GM21390 (cell line): Measurements from ENCODE around the gene GLYATL1.
A peak's percentile ranks its signal among the peaks of the same experiment; 100 is the strongest.

Experiments
- ATAC-seq: cut with Tn5 transposase; IDR thresholded peaks from one replicate; pipeline ENCODE4 v1.9.1; 2021; ENCODE audit not compliant: unreplicated experiment

GLYATL1 gene, protein sequence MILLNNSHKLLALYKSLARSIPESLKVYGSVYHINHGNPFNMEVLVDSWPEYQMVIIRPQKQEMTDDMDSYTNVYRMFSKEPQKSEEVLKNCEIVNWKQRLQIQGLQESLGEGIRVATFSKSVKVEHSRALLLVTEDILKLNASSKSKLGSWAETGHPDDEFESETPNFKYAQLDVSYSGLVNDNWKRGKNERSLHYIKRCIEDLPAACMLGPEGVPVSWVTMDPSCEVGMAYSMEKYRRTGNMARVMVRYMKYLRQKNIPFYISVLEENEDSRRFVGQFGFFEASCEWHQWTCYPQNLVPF

DNA sequence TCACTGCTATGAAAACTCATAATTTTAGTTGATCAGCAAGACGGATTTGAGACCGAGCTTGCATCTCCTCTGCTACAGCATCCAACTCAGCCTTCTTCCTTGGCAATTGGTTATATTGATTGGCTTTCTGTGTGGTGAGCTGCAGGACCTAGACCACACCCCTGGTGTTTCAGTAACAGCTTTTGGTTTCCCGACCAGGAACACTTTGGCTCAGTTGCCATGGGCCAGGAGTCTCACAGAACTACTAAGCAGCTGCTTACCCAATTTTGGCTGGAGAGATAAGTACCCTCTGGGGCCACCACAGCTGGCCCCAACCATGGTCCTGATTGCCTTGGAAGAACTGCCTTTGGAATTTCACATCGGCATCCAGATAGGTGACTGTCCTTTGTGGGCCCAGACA, at the start of gene GLYATL1:
GLYATL1 (plus strand) TSS at position 212 of the 400 bp plus-strand sequence. CDS start 7,600 bp downstream, outside the sequence.
- no peak for ATAC-seq

DNA sequence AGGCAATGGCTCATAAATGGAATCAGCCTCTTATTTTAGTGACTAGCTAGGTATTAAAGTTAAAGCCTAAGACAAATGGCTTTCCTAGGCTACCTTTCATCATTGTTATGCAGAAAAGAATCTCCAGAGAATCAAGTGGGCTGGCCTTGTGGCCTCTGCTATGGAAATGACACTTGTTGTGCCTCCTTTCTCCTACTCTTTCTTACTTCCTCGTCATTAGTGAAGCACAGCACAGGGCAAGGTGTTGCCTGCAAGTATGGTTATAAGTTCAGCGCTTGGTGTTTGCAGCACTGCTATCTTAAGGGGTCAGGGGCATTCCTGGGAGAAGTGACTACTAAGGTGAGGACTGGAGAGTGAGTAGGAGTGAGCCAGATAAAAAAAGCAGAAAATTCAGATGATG, 45.4 kb upstream of the GLYATL1 start:
- no peak for ATAC-seq

DNA sequence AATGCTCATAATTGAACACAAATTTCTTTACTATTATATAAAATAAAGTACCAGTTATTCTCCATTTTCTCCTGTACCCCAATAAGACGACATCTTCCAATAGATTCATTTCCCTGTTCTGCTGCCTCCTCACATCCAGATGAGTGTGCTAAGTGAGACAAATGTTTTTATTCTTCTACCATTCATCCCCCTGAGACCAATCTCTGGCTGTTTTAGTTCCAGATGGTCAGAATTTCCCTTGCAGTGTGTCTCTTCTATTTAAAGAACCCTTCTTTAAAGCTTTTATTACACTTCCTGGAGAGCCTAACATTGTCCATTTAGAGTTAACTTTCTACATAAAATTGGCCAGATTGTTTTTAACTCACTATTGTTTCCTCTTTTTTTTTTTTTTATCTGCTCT, 41.2 kb upstream of the GLYATL1 start:
- ATAC-seq = no peak

DNA sequence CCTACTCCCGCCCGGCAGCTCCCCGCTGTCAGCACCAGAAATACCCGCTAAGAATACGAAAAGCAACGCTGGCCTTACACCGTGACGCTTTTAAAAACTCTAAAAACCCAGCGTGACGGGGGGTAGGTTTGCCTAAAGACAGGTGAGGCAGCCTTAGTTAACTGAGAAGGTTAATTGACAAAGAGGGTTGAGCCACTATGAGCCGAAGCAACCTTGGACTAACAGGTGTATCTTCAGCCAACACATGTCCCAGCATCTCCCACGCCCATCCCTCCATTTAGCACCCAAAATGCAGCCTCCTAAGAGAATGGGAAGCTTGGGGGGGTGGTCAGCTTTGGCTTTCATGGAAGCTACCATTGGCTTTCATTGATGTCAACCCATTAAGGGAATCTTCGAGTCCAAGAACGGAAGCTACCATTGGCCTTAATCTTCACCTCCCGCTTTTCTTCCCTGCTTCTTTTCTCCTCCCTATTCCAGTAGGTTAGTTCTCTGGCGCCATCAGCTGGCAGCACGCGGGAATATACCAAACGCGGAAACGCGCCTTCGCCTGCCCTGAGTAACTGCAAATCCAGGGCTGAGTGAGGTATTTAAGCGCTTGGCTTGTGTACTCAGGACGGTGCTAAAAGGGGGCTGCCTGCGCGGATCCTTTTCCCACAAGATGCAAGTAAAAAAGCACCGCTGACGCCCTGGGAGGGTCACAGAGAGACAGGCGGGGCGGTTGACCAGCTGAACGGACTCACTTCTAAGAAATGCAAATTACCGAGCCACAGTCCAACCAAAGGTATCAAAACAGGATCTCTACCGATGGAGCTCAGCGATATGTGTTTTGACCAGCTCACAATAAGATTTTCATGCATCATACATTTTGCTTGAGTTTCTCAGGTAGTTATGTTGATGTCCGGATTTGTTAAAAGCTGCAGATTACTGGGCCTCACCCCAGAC, 38.5 kb upstream of the GLYATL1 start:
- ATAC-seq = no peak

DNA sequence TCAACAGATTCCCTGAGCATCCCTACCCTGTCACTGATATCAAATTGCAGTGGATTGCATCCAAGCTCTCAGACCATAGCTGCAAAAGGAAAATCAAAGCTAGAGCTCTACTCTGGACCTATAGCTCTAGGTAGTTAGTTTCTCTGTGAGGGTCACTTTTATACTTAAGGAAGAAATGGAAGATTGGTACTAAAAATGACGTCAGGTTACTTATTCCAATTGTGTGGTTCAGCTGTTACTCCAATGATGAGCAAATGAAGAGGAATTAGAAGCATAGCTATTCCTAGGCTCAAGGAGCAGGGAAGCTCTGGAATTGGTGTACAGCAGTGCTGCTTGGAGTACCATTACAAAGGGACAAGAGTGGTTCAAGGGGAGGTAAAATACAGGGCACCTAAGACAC, 36.4 kb upstream of the GLYATL1 start:
- ATAC-seq = no peak

DNA sequence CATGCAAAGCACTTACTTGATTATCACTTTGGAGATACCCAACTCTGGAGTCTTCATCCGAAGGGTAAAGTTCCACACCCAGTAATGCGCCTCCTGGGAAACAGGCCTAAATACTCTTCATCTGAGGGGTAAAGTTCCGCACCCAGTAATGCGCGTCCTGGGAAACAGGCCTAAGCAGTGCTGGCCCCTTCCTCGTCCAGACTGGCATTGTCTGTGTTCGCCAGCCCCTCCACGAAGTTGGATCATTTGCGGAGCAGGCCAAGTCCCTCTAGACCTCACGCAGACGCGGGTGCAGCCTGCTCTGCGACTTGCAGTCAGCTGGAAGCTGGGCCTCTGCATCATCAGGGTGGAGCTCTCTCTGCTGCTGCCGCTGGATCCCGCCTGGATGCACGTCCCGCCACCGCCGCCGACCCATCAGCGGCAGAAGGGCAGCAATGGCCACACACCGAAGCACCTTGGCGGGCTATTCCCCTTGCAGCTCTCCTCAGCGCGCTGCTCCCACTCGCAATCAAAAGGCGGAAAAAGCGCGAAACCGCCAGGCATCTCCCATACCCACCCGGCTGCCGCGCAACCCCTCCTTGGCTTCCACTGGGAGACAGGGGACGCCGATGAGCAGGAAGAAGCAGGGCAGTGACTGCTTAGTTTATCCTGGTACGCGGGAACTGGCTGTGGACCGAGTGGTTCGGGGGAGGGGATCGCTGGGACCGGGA, 34.1 kb upstream of the GLYATL1 start:
- no peak for ATAC-seq

DNA sequence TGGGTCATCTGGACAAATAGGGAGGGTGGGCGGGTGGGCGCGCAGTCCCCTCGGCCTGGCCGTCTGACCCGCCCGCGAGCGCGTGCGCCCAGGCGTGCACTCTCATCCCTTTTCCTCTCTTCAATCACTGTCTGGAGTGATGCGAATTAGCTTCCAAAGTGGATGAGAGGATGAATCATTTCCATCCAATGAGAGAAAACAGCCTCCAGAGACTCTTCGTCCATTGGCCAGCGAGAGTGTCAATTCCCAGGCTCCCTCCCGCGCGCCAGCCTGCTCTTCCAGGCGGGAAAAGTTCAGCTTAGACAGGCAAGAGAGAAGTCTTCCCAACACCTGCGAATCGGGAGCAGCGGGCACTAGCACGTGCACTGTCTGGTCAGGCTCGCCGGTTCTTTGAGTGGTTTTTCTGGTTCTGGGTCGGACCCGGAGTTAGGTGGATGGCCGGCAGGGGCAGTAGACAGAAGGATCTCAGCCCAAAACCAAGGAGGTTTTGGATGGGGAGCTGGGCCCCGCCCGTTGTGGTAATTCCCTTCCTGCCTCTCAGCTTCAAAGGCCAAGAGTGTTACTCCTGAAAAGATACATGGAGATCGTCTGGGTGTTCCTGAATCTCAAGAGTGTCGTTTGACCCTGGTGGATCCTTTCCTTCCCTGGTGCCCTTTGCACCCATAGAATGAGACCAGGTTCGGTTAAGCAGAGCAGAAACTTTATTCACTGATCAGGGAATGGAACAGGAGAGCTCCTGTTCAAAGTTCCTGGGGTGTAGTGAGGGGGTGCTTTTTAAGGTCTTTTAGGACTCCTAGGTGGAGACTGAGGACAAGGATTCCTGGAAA, 33.4 kb upstream of the GLYATL1 start:
- ATAC-seq = no peak

DNA sequence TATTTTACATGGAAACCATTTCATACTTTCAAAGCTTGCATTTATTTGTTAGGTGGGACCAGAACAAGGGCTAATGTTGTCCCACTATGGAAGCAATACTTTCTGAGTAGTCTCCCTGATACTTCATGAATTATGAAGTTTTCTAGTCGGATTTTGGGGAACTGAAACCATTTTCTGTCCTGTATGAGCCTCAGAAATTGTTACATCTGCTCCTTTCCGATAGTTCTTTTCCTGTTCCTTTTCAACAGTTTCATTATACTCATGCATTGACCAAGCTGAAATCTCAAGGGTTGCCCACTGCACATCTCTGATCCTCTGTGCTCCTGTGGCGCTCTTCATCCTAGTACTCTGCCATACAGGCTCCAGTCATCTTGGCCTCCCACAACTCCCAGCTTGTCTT, 31.5 kb upstream of the GLYATL1 start:
- ATAC-seq = peak; percentile 46

DNA sequence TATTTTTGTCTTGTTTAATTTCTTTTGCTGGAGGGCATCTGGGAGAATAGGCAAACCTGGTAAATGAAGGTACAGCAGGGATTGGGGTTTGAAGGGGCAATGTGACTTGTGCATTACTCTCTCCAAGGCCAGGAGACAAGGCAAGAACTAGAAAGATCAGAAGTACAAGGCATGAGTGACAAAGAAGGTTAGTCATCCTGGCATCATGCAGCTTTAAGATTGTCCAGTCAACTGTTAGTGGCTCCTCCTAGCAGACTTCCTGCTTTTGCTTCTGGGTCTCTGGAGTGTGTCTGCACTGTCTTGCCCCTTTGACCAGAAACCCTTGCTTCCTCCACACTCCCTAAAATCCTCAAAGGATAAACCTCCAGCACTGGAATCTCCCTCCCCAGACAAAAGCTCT, 27.2 kb upstream of the GLYATL1 start:
- ATAC-seq = no peak

DNA sequence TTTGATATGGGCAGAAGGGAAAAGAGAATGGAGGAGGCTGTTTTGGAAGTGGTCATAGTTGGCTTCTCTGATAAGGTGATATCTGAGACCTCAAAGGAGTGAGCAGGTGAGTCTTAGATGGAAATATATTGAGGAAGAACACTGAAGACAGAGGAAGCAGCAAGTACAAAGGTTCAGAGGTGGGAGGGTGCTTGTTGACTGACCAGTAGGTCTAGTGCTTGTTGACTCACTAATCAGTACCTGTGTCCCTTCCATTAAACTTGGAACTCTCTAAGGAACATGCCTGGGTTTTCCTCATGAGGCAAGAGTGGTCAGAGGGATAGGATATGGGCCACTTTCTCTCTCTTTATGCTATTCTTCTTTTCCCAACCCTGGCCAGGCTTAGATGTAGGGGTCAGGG, 25.6 kb upstream of the GLYATL1 start:
- no peak for ATAC-seq

DNA sequence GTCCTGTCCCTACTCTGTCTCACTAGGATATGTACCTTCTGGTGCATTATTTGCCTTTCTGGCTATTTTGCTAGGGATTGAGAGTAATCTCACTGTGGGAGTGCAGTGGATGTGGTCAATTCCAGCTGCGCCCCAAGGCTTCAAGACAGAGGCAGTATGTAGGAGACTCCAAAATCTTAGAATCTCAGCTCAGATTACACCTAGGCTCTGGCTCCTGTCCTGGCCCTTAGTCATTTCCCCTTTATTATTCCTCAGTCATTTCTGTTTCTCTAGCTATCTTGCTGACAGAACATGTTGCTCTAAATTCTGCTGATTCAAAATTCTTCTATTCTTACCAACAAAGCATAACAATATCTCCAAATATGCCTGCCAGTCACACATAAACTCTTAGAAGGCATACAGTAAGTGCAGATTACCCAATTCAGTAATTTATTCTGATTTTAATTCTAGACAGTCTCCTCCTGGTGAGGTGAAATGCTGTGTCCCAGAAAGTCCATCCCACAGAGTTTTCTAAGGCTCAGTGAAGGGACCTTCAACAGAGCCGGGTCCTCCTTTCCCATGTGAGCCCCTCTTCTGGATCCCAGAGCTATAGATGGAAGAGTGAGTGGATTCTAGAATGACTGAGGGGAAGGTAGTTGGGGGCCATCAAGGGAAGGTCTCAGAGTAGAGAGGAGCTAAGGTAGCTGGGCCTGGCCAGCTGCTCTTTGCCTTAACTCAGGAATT, 24.3 kb upstream of the GLYATL1 start:
- ATAC-seq = no peak

DNA sequence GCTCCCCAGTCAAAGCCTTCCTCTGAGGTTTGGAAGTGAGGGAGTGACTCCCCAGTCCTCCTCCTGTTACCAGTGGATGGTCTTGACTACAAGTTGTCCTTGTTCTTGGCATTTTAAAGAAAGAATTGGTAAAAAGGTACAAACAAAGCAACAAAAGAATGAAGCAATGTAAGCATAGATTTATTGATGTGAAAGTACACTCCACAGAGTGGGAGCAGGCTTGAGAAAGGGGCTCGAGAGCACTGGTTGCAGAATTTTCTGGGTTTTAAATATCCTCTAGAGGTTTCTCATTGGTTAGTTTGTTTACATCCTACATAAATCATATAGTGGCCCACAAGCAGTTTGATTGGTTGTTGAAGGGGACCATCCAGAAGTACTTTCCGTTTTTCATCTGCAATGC, 22.7 kb upstream of the GLYATL1 start:
- no peak for ATAC-seq

DNA sequence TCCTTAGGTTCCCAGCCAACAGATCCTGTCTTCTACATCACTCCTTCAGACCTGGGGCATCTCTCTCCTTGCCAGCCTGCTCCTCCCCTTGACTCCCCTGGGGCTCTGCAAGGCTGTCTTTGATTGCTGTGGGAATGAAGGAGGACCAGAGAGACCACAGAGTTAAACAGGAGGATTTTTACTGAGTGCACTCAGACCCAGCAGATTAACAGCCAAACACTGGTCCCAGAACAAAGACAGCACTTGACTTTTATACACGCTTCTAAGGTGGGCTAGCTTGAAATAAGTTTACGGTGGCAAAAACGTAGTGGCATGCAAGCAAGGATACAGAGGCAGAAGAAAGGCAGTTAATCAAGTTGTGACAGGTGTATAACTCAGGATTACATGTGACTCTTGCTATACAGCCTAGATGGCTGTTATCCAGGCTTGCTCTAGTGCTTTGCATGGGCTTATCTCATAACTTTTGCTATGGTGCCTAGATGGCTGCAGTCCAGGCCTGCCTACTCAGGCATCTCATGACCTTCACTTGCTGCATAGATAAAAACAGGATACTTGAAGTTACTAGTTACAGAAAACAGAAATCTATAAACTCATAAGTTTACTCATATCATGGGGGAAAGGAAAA, 22.0 kb upstream of the GLYATL1 start:
- no peak for ATAC-seq

DNA sequence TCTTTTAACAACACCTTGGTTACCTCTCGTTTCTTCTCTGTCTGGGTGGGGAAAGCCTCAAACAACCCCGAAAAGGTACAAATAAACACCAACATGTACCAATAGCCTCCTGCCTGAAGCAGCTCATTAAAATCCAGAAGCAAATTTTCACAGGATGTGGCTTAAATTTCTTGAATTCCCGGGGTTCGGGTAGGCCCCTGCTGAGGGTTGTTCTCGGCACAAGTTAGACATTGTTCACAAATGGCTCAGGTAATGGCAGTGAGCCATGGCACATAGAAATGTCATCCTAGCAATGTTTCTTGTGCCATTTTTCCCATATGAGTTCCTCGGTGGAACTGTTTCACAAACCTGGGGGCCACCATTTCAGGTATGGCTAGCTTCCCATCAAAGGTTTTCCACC, 19.7 kb upstream of the GLYATL1 start:
- no peak for ATAC-seq

DNA sequence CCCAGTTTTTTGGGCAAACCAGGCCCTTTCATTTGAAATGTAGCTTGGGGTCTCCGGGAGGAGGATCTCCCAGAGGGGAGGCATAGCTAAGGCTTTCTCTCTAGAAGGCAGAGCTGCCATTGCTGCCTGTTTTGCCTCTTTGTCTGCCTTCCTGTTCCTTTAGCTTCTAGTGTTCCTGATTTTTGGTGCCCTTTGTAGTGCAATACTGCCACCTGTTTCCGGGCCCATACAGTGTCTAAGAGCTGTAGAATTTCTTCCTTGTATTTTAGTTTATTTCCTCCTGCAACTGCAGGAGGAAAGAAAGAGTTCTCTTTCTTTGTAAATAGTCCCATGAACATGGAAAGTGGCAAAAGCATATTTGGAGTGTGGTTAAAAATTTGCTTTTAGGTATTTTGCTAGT, 19.3 kb upstream of the GLYATL1 start:
- no peak for ATAC-seq

DNA sequence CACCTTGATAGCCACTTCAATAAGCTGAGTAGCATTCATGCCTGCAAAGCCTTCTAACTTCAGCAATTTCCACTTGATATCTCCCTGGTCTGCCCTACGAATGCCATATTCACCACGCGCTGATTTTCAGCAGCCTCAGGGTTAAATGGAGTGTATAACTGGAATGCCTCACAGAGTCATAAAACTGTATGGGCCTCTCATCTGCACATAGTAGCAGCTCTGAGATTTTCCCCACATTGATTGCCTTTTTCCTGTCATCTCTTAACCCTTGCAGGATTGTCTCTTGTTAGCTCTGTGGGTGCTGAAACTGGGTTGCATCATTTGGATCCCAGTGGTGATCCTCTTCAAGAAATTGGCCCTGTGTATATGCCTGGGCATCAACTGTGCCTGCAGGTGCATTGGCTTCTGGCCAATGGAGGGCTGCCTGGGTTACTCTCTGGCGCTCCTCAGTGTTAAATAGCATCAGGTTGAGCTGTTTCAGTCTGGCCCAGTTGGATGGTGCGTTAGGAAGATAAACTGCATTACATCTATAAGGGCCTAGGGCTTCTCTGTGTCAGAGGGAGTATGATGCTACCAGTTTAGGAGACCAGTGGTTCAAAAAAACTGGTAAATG, 17.4 kb upstream of the GLYATL1 start:
- ATAC-seq = no peak

DNA sequence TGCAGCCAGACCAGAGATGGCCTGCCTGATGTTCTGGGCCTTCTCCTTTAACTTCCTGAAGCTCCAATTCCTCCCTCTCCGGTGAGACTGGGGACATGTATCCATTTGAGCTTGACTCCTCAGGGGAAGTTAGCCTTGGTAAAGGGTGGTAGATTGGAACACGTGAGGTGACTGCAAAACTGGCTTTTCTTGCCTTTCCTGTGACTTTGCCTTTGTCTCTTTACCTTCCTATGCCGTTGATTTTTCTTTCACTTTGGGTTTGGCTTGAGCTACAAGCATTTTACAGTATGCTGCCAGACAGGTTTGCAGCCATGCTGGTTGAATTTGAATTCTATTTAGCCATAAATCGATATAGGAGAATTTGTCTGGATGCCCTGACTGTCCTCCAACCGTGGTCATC, 16.8 kb upstream of the GLYATL1 start:
- ATAC-seq = no peak

DNA sequence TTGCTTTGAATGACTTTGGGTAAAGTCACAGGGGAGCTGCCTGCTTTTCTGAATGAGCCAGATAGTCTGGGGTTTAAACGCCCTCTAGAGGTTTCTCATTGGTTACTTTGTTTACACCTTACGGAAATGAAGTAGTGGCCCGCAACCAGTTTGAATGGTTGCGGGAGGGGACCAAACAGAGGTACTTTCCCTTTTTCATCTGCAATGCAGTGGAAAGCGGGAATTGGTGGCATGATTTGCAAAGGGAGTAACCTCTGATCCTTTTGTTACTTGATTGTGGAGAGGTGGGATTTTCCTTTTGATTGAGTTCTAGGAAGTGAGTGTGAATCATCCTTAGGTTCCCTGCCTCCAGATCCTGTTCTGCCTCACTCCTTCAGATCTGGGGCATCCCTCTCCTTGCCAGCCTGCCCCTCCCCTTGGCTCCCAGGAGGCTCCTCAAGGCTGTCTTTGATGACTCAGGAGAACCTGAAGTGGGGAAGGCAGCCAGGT, 15.9 kb upstream of the GLYATL1 start:
- ATAC-seq = peak; percentile 84

DNA sequence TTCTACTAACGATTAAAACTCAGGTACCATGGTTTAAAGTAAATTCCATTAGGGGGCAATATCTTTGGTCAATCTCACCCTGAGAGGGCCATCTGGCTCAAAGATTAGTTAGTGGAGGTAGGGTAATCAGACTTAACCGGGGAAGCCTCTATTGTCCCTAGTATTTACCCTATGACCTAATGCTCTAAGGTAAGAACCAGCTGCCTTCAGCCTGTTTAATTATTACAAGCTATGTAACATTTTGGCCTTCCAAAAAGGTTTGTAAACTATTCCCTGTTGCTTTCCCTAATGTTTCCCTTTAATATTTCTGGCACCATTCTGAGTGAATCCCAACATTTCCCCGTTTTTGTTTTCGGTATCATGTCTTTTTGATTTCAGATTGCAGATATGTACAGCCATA, 15.1 kb upstream of the GLYATL1 start:
- ATAC-seq = no peak
